Activated CD4-positive, alpha-beta T cell treated with anti-CD3 and anti-CD28 coated beads for 48 hours (primary cell): ENCODE data around the gene DRP2.
"Not testable (repeated sequence)": the region's sequence is repeated elsewhere in the genome, so short reads cannot be mapped to it uniquely, and the experiment has no call there.

Experiments
- DNase-seq: peaks from one replicate; pipeline ENCODE4 v3.0.0-alpha.2; 2020

DRP2 gene, protein sequence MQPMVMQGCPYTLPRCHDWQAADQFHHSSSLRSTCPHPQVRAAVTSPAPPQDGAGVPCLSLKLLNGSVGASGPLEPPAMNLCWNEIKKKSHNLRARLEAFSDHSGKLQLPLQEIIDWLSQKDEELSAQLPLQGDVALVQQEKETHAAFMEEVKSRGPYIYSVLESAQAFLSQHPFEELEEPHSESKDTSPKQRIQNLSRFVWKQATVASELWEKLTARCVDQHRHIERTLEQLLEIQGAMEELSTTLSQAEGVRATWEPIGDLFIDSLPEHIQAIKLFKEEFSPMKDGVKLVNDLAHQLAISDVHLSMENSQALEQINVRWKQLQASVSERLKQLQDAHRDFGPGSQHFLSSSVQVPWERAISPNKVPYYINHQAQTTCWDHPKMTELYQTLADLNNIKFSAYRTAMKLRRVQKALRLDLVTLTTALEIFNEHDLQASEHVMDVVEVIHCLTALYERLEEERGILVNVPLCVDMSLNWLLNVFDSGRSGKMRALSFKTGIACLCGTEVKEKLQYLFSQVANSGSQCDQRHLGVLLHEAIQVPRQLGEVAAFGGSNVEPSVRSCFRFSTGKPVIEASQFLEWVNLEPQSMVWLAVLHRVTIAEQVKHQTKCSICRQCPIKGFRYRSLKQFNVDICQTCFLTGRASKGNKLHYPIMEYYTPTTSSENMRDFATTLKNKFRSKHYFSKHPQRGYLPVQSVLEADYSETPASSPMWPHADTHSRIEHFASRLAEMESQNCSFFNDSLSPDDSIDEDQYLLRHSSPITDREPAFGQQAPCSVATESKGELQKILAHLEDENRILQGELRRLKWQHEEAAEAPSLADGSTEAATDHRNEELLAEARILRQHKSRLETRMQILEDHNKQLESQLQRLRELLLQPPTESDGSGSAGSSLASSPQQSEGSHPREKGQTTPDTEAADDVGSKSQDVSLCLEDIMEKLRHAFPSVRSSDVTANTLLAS

DNA sequence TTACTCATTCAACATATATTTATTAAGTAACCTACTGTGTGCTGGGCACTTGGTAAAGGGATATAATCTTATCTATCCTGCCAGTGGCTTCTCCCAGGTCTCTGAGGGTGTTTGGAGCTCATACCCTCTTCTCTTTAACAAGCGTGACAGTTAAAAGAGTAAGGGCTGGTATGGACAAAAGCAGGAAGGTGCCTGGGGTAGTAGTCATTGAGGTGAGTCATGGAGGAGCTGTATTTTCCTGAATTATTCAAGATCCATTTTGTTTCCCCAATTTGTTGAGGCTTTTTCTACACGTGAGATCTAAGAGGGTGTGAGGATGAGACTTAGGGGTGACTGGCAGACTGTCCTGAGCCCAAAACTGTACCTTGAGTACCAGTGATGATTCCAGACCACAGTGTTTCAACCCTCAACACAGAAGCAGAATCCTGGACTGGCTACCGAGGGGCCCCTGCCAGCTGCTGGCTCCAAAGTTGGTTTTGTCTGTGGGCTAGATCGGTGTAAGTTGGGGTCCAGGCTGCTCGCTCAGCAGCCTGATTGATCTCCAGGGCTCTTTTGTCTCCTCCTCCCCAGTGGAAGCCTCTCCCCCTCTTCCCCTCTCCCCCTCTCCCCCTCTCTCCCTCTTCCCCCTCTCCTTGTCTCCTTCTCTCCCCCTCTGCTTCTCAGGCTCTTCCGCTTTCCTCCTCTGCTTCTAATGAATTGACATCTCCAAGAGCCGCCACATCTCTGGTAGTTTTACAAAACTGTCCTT is at the start of gene DRP2:
DRP2 (plus strand) TSS at position 671 of the 748 bp plus-strand sequence. CDS start 11,862 bp downstream, outside the sequence.
- DNase-seq, result no peak

DNA sequence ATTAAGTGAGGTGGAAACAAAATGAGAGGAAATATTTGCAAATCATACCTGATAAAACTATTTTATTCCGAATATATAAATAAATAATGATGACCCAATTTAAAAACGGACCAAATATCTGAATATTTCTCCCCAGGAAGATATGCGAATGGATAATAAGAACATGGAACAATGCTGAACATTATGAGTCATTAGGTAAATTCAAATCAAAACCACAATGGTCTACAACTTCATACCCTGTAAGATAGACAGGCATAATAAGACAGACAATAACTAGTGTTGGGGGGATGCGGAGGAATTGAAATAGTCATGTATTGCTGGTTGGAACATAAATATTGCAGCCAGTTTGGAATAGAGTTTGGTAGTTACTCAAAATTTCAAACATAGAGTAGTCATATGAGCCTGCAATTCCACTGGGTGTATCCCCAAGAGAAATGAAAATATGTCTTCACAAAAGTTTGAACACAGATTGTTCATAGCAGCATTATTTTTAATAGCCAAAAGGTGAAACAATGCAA is 47.6 kb upstream of the DRP2 start:
- DNase-seq, result no peak

DNA sequence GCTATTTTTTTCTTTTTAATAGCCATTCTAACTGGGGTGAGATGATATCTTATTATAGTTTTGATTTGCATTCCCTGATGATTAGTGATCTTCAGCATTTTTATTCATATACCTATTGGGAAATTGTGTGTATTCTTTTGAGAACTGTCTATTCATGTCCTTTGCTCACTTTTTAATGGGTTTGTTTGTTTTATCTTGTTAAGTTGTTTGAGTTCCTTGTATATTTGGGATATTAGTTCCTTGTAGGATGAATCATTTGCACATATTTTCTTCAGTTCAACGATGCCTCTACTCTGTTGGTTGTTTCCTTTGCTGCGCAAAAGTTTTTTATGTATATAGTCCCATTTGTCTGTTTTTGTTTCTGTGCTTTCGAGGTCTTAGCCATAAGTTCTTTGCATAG is 43.1 kb upstream of the DRP2 start:
- no peak for DNase-seq

DNA sequence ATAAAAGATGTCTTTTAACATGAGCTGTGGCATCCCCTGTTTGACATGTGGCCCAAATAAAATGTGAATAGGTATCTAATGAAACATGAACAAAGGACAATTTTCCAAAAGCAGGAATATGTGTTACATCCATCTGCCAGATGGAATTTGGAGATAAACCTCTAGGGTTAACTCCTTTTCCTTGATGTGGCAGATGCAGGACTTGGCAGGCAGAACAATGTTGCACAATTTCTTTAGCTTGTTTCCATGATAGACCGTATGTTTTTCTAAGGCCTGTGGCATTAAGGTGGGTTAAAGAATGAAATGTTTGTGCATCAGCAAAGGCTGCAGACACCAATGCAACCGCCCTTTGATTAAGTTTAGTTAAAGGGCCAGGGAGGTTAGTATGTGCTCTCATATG is 34.7 kb upstream of the DRP2 start:
- not testable (repeated sequence) for DNase-seq

DNA sequence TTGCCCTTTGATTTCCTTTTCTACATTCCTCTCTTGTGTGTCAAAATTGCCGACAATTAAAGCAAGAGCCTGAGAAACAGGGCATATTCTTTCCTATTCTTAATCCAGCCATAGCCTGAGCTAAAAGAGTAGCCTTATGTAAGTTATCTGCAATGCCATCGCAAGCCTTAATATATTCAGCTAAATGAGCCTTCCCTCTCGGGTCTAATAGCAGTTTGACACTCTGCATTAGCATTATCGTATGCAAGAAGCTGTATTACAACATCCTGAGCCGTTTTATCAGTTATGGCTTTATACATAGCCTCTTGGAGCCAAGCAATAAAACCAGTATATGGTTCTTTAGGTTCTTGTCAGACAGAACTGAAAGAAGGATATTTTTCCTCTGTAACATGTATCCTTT is 31.6 kb upstream of the DRP2 start:
- not testable (repeated sequence) for DNase-seq

DNA sequence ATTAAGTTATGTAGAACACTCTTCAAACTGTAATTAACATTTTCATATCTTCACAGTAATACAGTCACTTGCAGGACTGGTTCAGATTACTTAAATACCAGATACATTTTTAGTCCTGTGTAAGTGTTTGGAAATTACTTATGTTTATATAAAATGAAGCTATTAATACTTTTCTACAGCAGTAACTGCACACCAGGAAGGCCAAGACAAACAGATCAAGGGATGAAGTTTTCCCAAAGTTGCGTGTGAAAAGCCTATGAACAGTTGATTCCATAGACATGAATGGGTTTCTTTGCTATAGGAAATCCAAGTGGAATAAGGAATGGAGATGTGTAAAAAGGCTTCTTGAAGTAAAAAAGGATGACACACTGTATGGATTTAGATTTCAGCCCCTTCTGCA is 28.9 kb upstream of the DRP2 start:
- no peak for DNase-seq

DNA sequence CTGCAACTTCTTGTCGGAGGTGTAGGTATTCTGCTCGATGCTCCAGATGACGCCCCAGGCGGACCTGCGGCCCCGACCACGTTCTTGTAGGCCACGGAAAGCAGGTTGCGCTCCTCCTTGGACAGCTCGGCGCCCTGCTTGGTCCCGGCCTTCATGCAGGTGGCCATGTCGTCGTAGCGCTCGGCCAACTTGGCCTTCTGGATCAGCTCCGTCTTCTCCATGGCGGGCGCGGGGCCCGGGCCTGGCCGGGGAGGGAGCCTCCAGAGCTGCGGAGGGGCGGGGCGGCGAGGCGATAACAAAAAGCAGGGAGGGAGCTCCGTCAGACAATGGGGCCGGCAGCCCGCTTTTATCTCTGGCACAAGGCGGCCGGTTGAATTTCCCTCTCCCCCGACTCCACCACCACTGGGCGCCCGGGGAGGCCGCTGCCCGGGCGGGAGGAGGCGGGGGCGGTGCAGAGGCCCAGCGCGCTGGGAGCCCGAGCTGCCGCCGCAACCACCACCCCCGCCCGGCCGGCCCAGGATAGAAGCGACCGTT is 28.3 kb upstream of the DRP2 start:
- no peak for DNase-seq

DNA sequence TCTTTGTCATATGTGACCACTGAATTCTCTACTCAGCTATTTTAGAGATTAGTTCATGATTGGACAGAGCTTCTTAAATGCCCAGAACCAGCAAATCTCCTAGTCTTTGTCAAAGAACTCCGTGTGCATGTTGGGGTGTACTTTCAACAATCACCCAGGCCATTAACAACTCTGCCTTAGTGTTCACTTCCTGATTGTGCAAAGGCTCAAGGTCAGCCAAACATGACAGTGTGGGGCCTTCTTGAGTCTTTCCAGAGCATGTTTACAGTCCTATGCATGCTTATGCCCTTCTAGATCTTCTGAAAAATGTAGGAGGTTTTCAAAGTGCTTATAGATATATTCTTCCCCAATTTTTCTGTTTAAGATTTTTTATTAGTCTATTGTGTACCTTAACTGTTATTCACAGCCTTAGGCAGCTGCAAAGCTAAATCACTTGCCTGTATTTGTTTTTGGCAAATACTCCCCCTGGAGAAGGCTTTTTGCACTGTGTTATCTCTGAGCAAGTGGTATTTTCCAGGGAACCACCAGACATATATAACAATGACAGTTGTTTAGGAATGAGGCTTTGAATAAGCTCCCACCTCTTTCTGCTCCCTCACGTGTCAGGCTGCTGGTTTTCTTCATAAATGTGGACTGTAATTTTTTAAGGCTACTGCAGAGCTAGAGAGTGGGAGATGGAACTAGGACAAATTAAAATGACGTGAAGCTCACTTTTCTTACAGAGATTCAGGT is 24.0 kb upstream of the DRP2 start:
- DNase-seq, result no peak

DNA sequence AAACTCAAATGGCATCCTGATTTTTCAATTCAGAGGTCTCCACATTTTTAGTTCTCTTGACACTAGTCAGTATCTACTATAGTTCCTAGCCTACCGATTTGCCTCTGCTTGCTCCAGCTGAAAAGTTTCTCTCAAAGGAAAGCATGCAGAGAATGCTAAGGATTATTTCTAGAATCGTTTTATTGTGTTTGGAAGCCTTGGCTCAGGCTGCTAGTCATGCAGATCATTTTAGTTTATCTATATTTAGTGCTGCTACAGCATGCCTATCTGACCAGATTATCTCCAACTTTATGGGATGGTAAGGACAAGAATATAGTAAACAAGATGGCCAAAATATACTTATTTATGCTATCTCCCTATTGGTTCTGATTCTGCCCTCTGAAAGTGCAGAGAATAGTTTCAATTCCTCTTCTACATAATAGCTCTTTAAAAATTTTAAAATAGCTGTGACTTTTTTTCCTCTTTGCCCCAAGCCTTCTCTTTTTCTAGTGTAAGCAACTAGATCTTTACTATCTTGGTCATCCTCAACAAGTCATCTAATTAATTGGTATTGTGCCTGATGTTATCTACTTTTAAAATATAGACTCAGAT is 15.7 kb upstream of the DRP2 start:
- DNase-seq, result no peak

DNA sequence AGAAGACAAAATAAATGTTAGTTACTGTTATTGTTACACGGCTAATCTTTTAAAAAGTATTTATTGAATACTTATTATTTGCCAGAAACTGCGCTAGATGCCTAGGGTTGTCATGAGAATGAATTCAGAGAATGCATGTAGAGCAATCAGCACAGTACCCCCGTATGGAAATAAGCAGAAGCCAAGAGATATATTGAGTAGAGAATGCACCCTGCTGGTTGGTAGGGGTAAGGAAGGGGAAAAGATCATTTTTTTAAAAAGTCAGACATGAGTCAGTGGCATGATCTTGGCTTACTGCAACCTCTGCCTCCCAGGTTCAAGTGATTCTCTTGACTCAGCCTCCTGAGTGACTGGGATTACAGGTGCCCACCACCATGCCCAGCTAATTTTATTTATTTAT is 13.1 kb upstream of the DRP2 start:
- no peak for DNase-seq

DNA sequence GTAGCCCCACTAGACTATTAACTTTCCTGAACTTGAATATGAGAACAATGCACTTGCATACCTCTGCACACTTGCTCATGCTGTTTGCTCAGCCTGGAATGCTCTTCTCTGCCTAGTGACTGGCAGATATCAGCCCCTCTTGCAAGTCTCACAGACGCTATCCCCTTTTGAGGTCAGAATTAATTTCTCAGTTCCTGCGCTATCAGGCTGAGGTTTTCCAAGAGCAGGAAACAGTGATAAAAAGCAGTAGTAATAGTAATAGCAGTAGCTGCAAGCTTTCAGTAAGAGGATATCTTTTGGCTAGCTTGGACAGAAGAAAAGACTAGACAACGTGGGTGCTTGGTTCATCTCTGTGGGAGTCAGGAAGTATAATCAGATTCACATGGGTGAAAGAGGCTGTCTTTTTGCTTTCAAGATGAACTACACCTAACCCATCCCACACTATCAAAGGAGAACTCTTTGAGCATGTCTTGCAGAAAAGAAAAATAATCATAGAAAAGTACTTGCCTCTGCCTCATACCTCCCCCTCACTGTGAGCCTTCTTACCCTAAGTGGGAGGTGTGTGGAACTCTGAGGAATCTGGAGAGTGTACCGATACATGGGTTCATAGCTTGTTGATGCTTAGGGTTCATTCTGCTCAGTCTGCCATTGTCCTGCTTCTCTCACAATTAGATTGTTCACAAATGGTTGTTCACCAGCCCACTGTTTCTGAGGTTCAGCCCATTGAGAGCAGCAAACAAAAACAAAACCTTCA is 11.3 kb upstream of the DRP2 start:
- no peak for DNase-seq

DNA sequence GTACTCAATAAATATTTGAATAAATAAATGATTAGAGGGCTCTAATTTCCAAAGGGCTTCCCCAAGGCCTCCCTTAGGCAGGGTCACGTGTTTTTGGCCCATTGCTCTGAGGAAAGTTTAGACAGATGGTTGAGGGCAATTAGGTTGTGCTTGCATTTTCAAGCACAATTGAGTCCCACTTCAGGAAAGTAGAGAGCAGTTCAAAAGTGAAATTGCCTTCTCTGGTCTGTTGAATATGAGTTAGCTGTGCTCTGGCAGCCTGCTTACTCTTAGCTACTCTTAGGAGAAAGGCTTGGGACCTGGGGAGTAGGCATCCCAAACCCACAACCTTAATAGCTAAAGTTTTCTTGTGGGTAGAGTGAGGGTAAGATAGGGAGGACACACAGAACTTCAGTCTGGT is 9.0 kb upstream of the DRP2 start:
- DNase-seq, result no peak

DNA sequence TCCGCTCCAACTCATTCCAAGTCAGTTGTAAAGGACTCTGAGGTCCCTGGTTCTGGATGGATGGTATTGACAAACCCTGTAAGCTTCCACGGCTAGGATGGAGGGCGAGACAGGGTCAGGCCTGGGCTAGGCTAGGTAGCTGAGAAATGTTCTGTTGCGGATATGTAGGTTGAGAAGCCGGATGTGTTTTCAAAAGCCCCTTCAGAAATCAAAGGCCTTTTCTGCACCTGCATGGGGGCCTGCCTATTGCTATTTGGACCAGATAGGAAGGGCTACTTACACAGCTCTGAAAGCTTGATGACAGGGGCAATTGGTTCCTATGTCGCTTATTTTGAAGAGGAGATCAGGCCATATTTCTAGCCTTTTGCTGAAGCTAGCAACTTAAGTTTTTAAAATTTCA is 1.9 kb upstream of the DRP2 start:
- DNase-seq, result no peak

DNA sequence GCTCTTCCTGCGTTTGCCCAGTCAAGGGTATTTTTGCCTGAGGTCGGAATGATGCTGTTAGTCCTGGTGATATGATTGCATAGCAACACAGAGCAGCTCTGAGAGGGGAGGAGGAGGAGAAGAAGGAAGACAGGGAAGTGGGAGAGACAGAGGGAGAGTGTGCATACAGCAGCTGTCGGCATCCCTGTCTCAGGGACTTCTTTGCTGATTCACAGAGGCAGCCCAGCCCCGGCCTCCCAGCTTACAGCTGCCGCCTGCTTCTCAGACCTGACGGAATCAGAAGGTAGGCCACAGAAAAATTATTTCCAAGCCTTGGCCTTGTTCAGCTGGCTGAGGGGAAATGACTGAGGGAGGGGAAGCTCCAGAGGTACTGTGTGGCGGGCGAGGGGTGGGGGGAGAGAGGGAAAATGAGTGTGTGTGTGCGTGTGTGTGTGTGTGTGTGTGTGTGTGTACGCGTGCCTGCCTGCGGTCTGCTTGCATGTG is 319 bp downstream of the DRP2 start:
- peak; percentile 18 for DNase-seq

DNA sequence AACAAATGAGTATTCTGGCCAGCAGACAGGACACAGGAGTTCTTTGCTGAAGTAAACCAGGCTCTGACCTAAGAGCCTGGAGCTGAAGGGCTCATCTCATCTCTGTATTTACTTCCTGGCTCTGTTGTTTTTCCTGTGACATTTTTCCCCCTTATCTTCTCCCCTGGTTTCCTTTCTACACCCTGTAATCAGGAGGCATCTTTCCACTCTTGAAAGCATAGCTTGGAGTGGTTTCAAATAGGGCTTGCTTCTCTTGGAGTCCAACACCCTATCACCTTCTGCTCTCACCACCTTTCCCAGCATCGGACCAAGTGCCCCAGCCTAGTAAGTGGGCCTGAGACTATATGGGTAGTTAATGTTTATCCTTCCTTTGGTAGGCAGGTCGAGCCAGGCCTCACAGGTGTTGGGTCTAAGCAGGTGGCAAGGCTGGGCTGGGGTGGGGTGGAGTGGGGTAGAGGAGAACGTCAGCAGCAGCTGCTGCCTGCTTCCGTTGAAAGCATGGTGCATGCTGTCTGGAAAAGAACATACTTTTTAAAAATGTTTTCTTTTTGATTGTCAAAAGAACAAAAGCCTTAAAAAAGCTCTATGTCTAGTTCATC is 1.2 kb downstream of the DRP2 start:
- no peak for DNase-seq

DNA sequence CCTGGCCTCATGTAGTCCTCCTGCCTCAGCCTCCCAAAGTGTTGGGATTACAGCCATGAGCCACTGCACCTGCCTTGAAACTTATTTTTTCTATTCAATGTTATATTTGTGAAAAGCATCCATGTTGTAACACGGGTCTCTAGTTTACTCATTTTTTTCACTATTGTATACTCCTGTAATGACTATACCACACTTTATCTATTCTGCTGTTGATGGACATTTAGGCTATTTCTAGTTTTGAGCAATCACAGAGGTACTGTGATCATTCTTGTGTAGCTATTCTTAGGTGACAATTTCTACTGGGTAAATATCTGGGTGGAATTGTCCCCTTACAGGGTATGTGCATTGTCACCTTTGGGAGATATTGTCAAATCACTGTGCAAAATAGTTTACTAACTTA is 3.6 kb downstream of the DRP2 start:
- DNase-seq, result no peak

DNA sequence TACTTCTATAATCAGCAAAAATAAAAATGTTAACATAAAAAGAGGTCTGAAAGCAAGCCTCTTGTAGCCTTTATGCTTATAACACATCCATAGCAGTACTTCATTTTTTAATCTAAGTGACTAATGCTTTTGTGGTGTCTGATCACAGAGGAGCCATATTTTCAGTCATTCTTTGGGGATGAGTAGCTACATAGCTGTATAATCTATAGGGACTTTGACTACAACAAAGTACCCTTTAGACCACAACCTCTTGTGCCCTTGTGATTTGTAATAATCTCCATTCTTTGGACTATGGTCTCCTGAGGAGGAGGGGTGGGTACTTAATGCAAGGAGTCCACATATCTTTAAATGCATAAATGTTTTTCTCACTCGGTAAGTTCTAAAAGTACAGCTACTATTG is 9.6 kb downstream of the DRP2 start:
- DNase-seq, result no peak

DNA sequence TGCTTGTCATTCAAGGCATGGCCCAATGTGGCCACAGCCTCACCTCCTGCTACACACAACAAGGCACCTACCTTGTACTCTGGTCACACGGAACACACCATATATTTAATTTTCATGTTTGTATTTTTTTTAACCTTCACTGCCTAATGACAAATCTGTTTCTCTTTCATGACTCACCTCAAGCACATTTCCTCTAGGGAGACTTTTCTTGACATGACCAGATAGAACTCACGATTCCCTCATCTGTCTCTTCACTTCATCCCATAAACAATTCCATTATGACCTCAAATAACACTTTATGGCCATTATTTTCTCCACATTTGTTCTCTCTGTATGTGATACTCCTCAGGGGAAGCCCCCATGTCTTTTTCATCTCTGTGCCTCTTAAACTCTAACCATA is 11.1 kb downstream of the DRP2 start:
- no peak for DNase-seq

DNA sequence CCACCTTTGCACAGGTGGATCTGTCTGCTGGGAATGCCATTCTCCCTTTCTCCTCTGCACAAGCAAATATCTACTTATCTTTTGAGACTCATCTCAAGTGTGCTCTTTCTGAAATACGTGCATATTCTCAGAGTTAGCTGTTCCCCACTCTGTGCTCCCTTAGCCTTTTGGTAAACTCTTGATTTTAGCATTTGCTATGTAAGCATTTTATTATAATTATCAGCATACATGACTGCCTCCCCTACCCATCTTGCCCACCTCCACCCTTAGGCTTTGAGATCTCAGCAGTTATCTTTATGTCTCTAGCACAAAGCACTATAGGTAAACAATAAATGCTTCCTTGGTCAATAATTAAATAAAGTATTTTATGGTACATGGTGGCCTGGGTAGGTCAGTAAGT is 11.5 kb downstream of the DRP2 start:
- DNase-seq, result no peak

DNA sequence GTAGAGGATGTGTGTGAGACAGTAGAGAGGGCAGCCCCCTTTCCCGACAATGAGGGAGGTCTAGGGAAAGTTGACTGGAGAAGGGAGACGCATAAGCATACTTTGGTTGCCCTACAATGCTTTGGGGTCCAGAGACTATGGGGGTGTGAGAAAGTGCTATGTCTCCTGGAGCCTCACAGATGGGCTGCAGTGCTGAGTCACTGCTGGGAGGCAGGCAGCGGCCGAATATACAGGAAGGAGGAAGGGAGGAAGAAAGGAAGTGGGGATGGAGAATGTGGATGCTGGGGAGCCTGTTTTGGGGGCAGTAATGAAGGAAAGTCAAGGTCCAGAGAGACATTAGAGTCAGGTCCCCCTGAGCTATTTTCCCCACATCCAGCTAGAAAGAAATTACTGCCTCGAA is 12.7 kb downstream of the DRP2 start:
- no peak for DNase-seq
